ENCODE data around the gene PIF1. TPM values are rescaled to one million over a fixed set of nuclear protein-coding genes. Genes with fewer than 3 reads are reported as not detected.
"Not testable (repeated sequence)": the region's sequence is repeated elsewhere in the genome, so short reads cannot be mapped to it uniquely, and the experiment has no call there.

Gene PIF1
- polyA plus RNA-seq, 1 donor from 2014 or later, result 0.78 TPM

DNA sequence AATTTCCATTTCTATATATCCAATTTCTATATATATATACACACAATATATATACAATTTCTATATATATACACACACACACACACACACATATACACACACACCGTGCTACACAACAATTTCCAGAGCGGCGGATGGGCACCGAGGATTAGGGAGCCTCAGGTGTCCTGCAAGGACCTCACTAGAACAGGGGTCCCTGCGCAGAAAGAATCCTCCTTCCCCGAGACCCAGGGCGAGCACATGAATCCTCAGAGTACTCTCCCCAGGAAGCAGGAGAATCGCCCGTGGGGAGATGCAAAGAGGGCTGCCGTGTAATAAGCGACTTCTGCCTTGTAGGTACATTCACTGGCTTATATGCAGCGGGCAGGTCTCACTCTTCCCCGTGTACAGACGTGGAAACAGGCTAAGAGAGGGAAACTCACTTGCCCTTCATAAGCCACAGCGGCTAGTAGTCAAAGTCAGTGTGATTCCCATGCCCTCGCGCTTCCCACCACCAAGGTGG lies 467 bp downstream of the PIF1 start:
- Histone ChIP-seq H3K4me3 (ENCODE audit: low read length) (peak overlapping the region; percentile 78), H3K36me3 (ENCODE audit: insufficient read depth, low read length) (no peaks in the 10 kb centered on the region), H3K79me2 (replicated peaks; ENCODE audit: insufficient read depth, low read length) (no peaks in the 10 kb centered on the region), H3K9me2 (ENCODE audit: insufficient read depth, low read length) (no peaks in the 10 kb centered on the region), H3K27me3 (ENCODE audit: insufficient read depth, low read depth, low read length) (peaks cover 4% of the 10 kb centered on the region), H4K20me1 (ENCODE audit: insufficient read depth) (no peaks in the 10 kb centered on the region), H2AFZ (ENCODE audit: low read depth, low read length) (peak overlapping the region; percentile 11), H3K9me3 (ENCODE audit: low read length) (no peaks in the 10 kb centered on the region), H3K9ac (ENCODE audit: low read length) (no peak overlapping the region), H3F3A (ENCODE audit: insufficient read depth, low read length, poor library complexity, severe bottlenecking) (no peaks in the 10 kb centered on the region), H3K4me2 (ENCODE audit: low read length) (peak overlapping the region; percentile 56), H3K27ac (ENCODE audit: low read length) (no peak overlapping the region)
- TF ChIP-seq POLR2AphosphoS5 (IDR thresholded peaks at IDR 0.05) (no peak), TAF1 (IDR thresholded peaks at IDR 0.05; ENCODE audit: low read depth) (no peak), EZH2 (IDR thresholded peaks at IDR 0.05; ENCODE audit: borderline replicate concordance, insufficient read depth, low read length, poor library complexity, severe bottlenecking) (no peak), RAD21 (conservative IDR thresholded peaks at IDR 0.05) (no peak), MXI1 (conservative IDR thresholded peaks at IDR 0.05; ENCODE audit: poor library complexity, severe bottlenecking) (no peak)
- TF ChIP-seq, protein P1, sequence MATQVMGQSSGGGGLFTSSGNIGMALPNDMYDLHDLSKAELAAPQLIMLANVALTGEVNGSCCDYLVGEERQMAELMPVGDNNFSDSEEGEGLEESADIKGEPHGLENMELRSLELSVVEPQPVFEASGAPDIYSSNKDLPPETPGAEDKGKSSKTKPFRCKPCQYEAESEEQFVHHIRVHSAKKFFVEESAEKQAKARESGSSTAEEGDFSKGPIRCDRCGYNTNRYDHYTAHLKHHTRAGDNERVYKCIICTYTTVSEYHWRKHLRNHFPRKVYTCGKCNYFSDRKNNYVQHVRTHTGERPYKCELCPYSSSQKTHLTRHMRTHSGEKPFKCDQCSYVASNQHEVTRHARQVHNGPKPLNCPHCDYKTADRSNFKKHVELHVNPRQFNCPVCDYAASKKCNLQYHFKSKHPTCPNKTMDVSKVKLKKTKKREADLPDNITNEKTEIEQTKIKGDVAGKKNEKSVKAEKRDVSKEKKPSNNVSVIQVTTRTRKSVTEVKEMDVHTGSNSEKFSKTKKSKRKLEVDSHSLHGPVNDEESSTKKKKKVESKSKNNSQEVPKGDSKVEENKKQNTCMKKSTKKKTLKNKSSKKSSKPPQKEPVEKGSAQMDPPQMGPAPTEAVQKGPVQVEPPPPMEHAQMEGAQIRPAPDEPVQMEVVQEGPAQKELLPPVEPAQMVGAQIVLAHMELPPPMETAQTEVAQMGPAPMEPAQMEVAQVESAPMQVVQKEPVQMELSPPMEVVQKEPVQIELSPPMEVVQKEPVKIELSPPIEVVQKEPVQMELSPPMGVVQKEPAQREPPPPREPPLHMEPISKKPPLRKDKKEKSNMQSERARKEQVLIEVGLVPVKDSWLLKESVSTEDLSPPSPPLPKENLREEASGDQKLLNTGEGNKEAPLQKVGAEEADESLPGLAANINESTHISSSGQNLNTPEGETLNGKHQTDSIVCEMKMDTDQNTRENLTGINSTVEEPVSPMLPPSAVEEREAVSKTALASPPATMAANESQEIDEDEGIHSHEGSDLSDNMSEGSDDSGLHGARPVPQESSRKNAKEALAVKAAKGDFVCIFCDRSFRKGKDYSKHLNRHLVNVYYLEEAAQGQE (IDR thresholded peaks at IDR 0.05; ENCODE audit: borderline replicate concordance), result no peak

DNA sequence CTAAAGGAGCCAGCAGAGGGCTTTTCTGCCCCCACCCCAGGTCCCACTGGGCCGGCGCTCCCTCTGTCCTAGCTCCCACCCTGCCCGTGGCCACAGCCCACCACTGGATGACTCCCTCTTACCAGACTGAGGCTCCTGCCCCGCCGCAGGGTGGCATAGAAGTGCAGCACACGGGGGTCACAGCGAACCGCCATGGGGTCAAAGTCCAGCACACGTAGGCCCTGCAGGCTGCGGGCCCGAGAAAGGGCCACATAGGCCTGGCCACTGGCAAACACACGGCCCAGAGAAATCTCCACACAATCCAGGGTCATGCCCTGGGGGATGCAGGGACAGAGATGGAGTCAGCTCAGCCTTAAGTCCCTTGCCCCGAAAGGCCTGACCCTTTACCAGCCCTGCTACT lies 9.0 kb downstream of the PIF1 start:
- no peaks in the 10 kb centered on the region for H3K9me2 ChIP-seq (ENCODE audit: insufficient read depth, low read length)
- no peaks in the 10 kb centered on the region for H3F3A ChIP-seq (ENCODE audit: insufficient read depth, low read length, poor library complexity, severe bottlenecking)
- no peak overlapping the region for H3K4me3 ChIP-seq (ENCODE audit: low read length)

DNA sequence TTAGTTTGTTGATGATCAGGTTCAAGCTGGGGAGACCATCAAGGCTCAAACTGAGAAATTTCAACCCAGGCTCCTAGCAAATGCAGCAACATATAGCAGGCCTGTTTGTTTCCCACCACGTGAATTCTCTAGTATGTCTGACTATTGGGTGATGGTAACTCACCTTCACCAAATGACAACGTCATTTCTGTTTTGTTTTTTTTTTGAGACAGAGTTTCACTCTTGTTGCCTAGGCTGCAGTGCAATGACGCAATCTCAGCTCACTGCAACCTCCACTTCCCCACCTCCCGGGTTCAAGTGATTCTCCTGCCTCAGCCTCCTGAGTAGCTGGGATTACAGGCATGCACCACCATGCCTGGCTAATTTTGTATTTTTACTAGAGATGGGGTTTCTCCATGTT lies 10.5 kb downstream of the PIF1 start:
- not testable (repeated sequence) for H3K9me2 ChIP-seq (ENCODE audit: insufficient read depth, low read length); H2AFZ ChIP-seq (ENCODE audit: low read depth, low read length); H3K27ac ChIP-seq (ENCODE audit: low read length); H3K9ac ChIP-seq (ENCODE audit: low read length); H3K79me2 ChIP-seq (replicated peaks; ENCODE audit: insufficient read depth, low read length); H3K4me2 ChIP-seq (ENCODE audit: low read length); H3K27me3 ChIP-seq (ENCODE audit: insufficient read depth, low read depth, low read length); H4K20me1 ChIP-seq (ENCODE audit: insufficient read depth); H3K4me3 ChIP-seq (ENCODE audit: low read length); H3F3A ChIP-seq (ENCODE audit: insufficient read depth, low read length, poor library complexity, severe bottlenecking); H3K36me3 ChIP-seq (ENCODE audit: insufficient read depth, low read length); H3K9me3 ChIP-seq (ENCODE audit: low read length)

More for the DNA sequence above, 9.0 kb downstream of the PIF1 start:
- no peak for TF ChIP-seq MXI1 (conservative IDR thresholded peaks at IDR 0.05; ENCODE audit: poor library complexity, severe bottlenecking)
- no peak for TF ChIP-seq EP300 (conservative IDR thresholded peaks at IDR 0.05; ENCODE audit: poor library complexity, severe bottlenecking)
- TF ChIP-seq, protein P2, sequence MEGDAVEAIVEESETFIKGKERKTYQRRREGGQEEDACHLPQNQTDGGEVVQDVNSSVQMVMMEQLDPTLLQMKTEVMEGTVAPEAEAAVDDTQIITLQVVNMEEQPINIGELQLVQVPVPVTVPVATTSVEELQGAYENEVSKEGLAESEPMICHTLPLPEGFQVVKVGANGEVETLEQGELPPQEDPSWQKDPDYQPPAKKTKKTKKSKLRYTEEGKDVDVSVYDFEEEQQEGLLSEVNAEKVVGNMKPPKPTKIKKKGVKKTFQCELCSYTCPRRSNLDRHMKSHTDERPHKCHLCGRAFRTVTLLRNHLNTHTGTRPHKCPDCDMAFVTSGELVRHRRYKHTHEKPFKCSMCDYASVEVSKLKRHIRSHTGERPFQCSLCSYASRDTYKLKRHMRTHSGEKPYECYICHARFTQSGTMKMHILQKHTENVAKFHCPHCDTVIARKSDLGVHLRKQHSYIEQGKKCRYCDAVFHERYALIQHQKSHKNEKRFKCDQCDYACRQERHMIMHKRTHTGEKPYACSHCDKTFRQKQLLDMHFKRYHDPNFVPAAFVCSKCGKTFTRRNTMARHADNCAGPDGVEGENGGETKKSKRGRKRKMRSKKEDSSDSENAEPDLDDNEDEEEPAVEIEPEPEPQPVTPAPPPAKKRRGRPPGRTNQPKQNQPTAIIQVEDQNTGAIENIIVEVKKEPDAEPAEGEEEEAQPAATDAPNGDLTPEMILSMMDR (IDR thresholded peaks at IDR 0.05; ENCODE audit: poor library complexity, severe bottlenecking), result no peak
- TF ChIP-seq POLR2AphosphoS5 (IDR thresholded peaks at IDR 0.05), result no peak
- TF ChIP-seq SMC3 (conservative IDR thresholded peaks at IDR 0.05; ENCODE audit: poor library complexity), result no peak
- no peak for TF ChIP-seq TAF1 (IDR thresholded peaks at IDR 0.05; ENCODE audit: low read depth)
- TF ChIP-seq, protein P1 (IDR thresholded peaks at IDR 0.05; ENCODE audit: borderline replicate concordance), result no peak
- TF ChIP-seq EZH2 (IDR thresholded peaks at IDR 0.05; ENCODE audit: borderline replicate concordance, insufficient read depth, low read length, poor library complexity, severe bottlenecking), result no peak
- no peak for TF ChIP-seq RAD21 (conservative IDR thresholded peaks at IDR 0.05)
- H3K9me3 ChIP-seq (ENCODE audit: low read length), result no peaks in the 10 kb centered on the region
- H3K9ac ChIP-seq (ENCODE audit: low read length), result no peak overlapping the region
- no peaks in the 10 kb centered on the region for H4K20me1 ChIP-seq (ENCODE audit: insufficient read depth)
- no peaks in the 10 kb centered on the region for H3K79me2 ChIP-seq (replicated peaks; ENCODE audit: insufficient read depth, low read length)
- H3K36me3 ChIP-seq (ENCODE audit: insufficient read depth, low read length), result no peaks in the 10 kb centered on the region
- no peak overlapping the region for H3K4me2 ChIP-seq (ENCODE audit: low read length)
- H2AFZ ChIP-seq (ENCODE audit: low read depth, low read length), result no peak overlapping the region
- H3K27me3 ChIP-seq (ENCODE audit: insufficient read depth, low read depth, low read length), result no peaks in the 10 kb centered on the region
- H3K27ac ChIP-seq (ENCODE audit: low read length), result no peak overlapping the region

DNA sequence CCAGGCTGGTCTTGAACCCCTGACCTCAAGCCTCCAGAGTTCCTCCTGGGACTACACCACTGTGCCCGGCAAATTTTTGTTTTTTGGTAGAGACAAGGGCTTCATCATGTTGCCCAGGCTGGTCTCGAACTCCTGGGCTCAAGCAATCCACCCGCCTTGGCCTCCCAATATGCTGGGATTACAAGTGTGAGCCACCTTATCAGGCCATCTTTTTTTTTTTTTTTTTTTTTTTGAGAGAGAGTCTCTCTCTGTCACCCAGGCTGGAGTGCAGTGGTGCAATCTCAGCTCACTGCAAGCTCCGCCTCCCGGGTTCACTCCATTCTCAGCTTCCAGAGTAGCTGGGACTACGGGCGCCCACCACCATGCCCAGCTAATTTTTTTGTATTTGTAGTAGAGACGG lies 11.2 kb downstream of the PIF1 start:
- not testable (repeated sequence) for H3K9me3 ChIP-seq (ENCODE audit: low read length); H3K4me3 ChIP-seq (ENCODE audit: low read length); H3K4me2 ChIP-seq (ENCODE audit: low read length); H3K79me2 ChIP-seq (replicated peaks; ENCODE audit: insufficient read depth, low read length); H3K9me2 ChIP-seq (ENCODE audit: insufficient read depth, low read length); H3K27ac ChIP-seq (ENCODE audit: low read length); H3F3A ChIP-seq (ENCODE audit: insufficient read depth, low read length, poor library complexity, severe bottlenecking); H3K9ac ChIP-seq (ENCODE audit: low read length); H2AFZ ChIP-seq (ENCODE audit: low read depth, low read length); H4K20me1 ChIP-seq (ENCODE audit: insufficient read depth); H3K36me3 ChIP-seq (ENCODE audit: insufficient read depth, low read length); H3K27me3 ChIP-seq (ENCODE audit: insufficient read depth, low read depth, low read length)

Measured in neural cell (in vitro differentiated cells).